Endothelial cell (in vitro differentiated cells): ENCODE measurements around the gene RALGPS1. TPM values are rescaled to one million over a fixed set of nuclear protein-coding genes. Genes with fewer than 3 reads are reported as not detected.

Experiments
- DNase-seq: peaks from one replicate; pipeline ENCODE4 v3.0.0; 2021; ENCODE audit warnings: low spot score
- H3K27ac Mint-ChIP-seq: one replicate; pipeline ENCODE4 v1.8.0; 2021; ENCODE audit warnings: mixed read lengths, inconsistent platforms; ENCODE audit not compliant: unreplicated experiment
- H3K27me3 Mint-ChIP-seq: one replicate; pipeline ENCODE4 v1.8.0; 2021; ENCODE audit warnings: mild to moderate bottlenecking, moderate library complexity, mixed read lengths, inconsistent platforms; ENCODE audit not compliant: unreplicated experiment
- H3K36me3 Mint-ChIP-seq: one replicate; pipeline ENCODE4 v1.8.0; 2021; ENCODE audit warnings: mild to moderate bottlenecking, low read depth, mixed read lengths, inconsistent platforms; ENCODE audit not compliant: unreplicated experiment
- H3K4me1 Mint-ChIP-seq: one replicate; pipeline ENCODE4 v1.8.0; 2021; ENCODE audit warnings: mild to moderate bottlenecking, mixed read lengths, inconsistent platforms; ENCODE audit not compliant: unreplicated experiment
- H3K4me3 Mint-ChIP-seq: one replicate; pipeline ENCODE4 v1.8.0; 2021; ENCODE audit warnings: mild to moderate bottlenecking, mixed read lengths, inconsistent platforms; ENCODE audit not compliant: unreplicated experiment
- H3K9me3 Mint-ChIP-seq: one replicate; pipeline ENCODE4 v1.8.0; 2021; ENCODE audit warnings: mixed read lengths, inconsistent platforms; ENCODE audit not compliant: unreplicated experiment
- total RNA-seq: library from RNA; stranded (reverse); fragmentation: NEBNext Ultra II Directional; extraction: Animal tissue kit (Norgen Biotek cat#: 25700); gene quantifications from one replicate; pipeline ENCODE4 v1.2.1, GENCODE V29; 2021; ENCODE audit not compliant: unreplicated experiment
- TF ChIP-seq, protein P1 (sequence below): fragments of 200-600 bp; sonication (generic); IDR thresholded peaks from one replicate; pipeline ENCODE4 v1.5.0; 2021; ENCODE audit warnings: antibody characterized with exemption; ENCODE audit not compliant: unreplicated experiment

Gene RALGPS1
- total RNA-seq, 1 donor from 2014 or later: 6.4 TPM

DNA sequence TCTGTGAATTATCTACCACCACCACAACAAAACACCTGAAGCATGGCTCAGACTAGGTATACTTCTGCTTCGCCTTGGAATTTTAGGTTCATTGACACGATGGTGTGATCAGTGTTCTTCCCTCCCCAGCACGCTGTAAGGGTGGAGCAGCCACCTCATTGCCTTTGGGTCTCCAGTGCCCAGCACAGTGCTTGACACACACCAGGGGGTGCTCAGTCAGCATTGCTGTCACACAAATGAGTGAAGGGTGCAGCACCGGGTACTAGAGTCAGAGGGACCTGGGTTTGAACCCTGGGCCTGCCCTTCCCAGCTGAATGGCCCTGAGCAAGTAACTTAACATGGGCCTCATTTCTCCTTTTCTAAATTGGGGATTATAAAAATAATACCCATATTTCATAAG, 217.8 kb downstream of the RALGPS1 start:
- H3K9me3 Mint-ChIP-seq: no peaks in the 10 kb centered on the region
- no peak for DNase-seq
- peaks cover 6% of the 10 kb centered on the region for H3K4me1 Mint-ChIP-seq
- H3K27me3 Mint-ChIP-seq: peaks cover 1% of the 10 kb centered on the region
- no peak overlapping the region for H3K27ac Mint-ChIP-seq
- TF ChIP-seq, protein P1, sequence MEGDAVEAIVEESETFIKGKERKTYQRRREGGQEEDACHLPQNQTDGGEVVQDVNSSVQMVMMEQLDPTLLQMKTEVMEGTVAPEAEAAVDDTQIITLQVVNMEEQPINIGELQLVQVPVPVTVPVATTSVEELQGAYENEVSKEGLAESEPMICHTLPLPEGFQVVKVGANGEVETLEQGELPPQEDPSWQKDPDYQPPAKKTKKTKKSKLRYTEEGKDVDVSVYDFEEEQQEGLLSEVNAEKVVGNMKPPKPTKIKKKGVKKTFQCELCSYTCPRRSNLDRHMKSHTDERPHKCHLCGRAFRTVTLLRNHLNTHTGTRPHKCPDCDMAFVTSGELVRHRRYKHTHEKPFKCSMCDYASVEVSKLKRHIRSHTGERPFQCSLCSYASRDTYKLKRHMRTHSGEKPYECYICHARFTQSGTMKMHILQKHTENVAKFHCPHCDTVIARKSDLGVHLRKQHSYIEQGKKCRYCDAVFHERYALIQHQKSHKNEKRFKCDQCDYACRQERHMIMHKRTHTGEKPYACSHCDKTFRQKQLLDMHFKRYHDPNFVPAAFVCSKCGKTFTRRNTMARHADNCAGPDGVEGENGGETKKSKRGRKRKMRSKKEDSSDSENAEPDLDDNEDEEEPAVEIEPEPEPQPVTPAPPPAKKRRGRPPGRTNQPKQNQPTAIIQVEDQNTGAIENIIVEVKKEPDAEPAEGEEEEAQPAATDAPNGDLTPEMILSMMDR: no peak
- no peaks in the 10 kb centered on the region for H3K36me3 Mint-ChIP-seq
- no peak overlapping the region for H3K4me3 Mint-ChIP-seq

DNA sequence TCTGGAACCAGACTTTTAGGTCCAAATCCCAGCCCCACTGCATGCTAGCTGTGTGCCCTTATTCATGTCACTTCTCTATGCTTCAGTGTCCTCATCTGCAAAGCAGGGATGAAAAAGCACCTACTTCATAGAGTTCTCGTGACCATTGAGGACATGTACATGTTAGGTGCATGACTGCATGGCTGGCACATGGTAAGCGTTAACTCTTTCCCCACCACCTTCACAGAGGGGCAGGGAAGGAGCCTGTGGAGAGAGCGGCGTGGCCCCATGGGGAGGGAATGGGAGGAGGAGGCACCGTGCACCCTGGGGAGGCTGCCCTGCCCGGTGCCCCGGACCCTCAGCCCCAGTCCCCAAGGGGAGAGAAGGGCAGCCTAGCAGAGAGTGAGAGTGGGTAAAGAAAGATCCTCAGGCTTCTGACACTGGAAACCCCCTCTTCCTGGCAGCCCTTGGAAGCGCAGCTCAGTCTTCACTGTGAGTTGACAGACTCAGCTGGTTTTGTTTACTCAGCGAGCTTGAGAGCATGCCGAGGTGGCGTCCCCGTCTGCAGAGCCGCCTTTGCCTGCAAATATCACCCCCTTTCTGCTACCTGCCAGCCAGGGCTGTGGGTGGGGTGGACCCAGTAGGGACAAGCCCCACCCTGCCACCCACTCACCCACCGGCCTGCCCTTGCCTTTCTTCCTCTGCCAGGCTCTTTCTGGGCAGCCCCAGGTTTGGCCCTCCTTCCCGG, 218.5 kb downstream of the RALGPS1 start:
- TF ChIP-seq, protein P1: no peak
- no peak for DNase-seq
- no peaks in the 10 kb centered on the region for H3K36me3 Mint-ChIP-seq
- H3K27ac Mint-ChIP-seq: no peak overlapping the region
- peaks cover 6% of the 10 kb centered on the region for H3K4me1 Mint-ChIP-seq
- peaks cover 3% of the 10 kb centered on the region for H3K27me3 Mint-ChIP-seq
- H3K9me3 Mint-ChIP-seq: no peaks in the 10 kb centered on the region
- H3K4me3 Mint-ChIP-seq: no peak overlapping the region

DNA sequence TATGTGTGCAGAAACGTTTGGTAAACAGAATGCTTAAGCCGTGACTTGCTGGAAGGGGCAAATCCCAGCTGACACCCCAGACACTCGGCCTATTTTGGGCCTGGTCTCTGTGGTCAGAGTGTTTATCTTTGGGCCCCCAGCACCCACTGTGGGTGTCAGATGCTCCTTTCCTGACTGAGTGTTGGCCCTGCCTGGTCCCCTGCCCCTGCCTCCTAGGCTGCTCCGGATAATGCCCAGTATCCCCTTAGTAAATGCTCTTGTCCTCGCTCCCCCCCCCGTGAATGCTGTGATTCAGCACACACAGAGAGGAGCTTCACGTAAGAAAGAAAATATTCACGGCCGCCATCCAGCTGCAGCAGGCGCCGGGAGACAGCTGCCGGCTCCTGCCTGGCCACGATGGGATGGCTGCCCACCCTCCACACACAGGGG, 219.2 kb downstream of the RALGPS1 start:
- H3K4me1 Mint-ChIP-seq: peaks cover 6% of the 10 kb centered on the region
- DNase-seq: no peak
- TF ChIP-seq, protein P1: no peak
- no peak overlapping the region for H3K4me3 Mint-ChIP-seq
- H3K36me3 Mint-ChIP-seq: no peaks in the 10 kb centered on the region
- H3K27ac Mint-ChIP-seq: no peak overlapping the region
- peaks cover 3% of the 10 kb centered on the region for H3K27me3 Mint-ChIP-seq
- no peaks in the 10 kb centered on the region for H3K9me3 Mint-ChIP-seq

DNA sequence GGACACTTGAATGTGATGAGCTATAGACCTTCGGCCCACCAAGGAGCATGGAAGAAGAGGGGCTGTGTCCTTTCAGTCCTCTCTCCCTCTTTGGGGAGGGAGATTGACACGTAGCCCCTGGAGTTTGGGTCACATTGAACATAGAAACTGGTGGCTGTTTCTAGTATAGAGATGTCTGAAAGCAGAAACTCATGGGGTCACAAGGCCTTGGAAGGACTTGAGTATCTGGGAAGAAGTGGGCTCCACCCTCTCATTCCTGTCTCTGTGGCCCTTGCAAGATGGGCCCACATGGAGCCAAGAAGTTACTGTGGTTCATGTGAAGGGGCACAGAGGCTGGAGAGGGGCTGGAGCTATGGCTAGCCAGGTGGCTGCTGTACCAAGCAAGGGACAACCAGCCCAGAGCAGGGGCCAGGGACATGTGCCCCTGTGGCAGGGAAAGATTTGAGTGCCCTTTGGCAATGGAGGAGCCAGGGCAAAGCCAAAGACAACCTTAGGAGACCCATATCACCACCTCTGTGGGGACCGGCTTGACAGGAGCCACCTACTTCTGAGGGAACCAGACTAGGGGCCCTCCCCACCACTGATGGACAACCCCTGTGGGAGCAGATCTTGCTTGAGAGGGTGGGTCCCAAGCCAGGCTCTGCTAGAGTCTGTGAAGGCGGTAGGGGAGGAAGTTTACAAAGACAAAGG, 220.6 kb downstream of the RALGPS1 start:
- TF ChIP-seq, protein P1: no peak
- Mint-ChIP-seq H3K4me1 (peaks cover 6% of the 10 kb centered on the region), H3K27ac (no peak overlapping the region), H3K4me3 (no peak overlapping the region), H3K36me3 (no peaks in the 10 kb centered on the region), H3K9me3 (no peaks in the 10 kb centered on the region), H3K27me3 (peaks cover 6% of the 10 kb centered on the region)
- no peak for DNase-seq
